H9 (cell line): Measurements from ENCODE around the gene CFH. TPM values are rescaled to one million over a fixed set of nuclear protein-coding genes. Genes with fewer than 3 reads are reported as not detected.

ENCODE experiments used
- DNase-seq: peaks from one replicate; pipeline ENCODE4 v3.0.0-alpha.2; 2017
- H2AFZ ChIP-seq: one replicate; pipeline ENCODE4 v1.6.1; 2013; ENCODE audit warnings: mild to moderate bottlenecking, low read length, control low read depth, moderate library complexity
- H2AK5ac ChIP-seq: 2 replicates; pipeline ENCODE4 v1.6.1; 2013; ENCODE audit warnings: low read length, control low read depth, mixed read lengths; ENCODE audit not compliant: insufficient read length
- H2BK120ac ChIP-seq: one replicate; pipeline ENCODE4 v1.6.1; 2013; ENCODE audit warnings: low read depth, mild to moderate bottlenecking, low read length, control low read depth, inconsistent platforms; ENCODE audit not compliant: poor library complexity, severe bottlenecking
- H2BK12ac ChIP-seq: 2 replicates; pipeline ENCODE4 v1.6.1; 2013; ENCODE audit warnings: low read length, control low read depth, mixed read lengths, low read depth; ENCODE audit not compliant: insufficient read length
- H2BK15ac ChIP-seq: 2 replicates; pipeline ENCODE4 v1.6.1; 2013; ENCODE audit warnings: low read depth, low read length, control low read depth
- H2BK20ac ChIP-seq: one replicate; pipeline ENCODE4 v1.6.1; 2013; ENCODE audit warnings: low read depth, mild to moderate bottlenecking, low read length, control low read depth, inconsistent platforms; ENCODE audit not compliant: poor library complexity, severe bottlenecking
- H2BK5ac ChIP-seq: 2 replicates; pipeline ENCODE4 v1.6.1; 2013; ENCODE audit warnings: low read length, control low read depth, mixed read lengths; ENCODE audit not compliant: insufficient read length
- H3K14ac ChIP-seq: 2 replicates; pipeline ENCODE4 v1.6.1; 2013; ENCODE audit warnings: low read length, control low read depth; ENCODE audit not compliant: insufficient read depth
- H3K18ac ChIP-seq: 2 replicates; pipeline ENCODE4 v1.6.1; 2013; ENCODE audit warnings: low read depth, mild to moderate bottlenecking, mixed read lengths, low read length, control low read depth; ENCODE audit not compliant: insufficient read length
- H3K23ac ChIP-seq: 2 replicates; pipeline ENCODE4 v1.6.1; 2013; ENCODE audit warnings: low read length, control low read depth, mixed read lengths, low read depth; ENCODE audit not compliant: insufficient read length
- H3K23me2 ChIP-seq: 2 replicates; pipeline ENCODE4 v1.6.1; 2013; ENCODE audit warnings: low read depth, mild to moderate bottlenecking, mixed read lengths, low read length, control low read depth; ENCODE audit not compliant: insufficient read length, poor library complexity, severe bottlenecking
- H3K27ac ChIP-seq: 2 replicates; pipeline ENCODE4 v1.5.1; 2013; ENCODE audit warnings: low read length, control low read depth, mixed read lengths, low read depth; ENCODE audit not compliant: insufficient read length
- H3K27me3 ChIP-seq: 2 replicates; pipeline ENCODE4 v1.6.1; 2013; ENCODE audit warnings: low read length, control low read depth, inconsistent platforms; ENCODE audit not compliant: insufficient read depth
- H3K4ac ChIP-seq: 2 replicates; pipeline ENCODE4 v1.6.1; 2013; ENCODE audit warnings: low read depth, mild to moderate bottlenecking, control low read depth, inconsistent platforms, low read length, moderate library complexity
- H3K4me1 ChIP-seq: 2 replicates; pipeline ENCODE4 v1.6.1; 2013; ENCODE audit warnings: low read length, control low read depth, inconsistent platforms; ENCODE audit not compliant: insufficient read depth
- H3K4me2 ChIP-seq: 2 replicates; pipeline ENCODE4 v1.6.1; 2013; ENCODE audit warnings: low read length, control low read depth, mixed read lengths; ENCODE audit not compliant: insufficient read length, insufficient read depth
- H3K56ac ChIP-seq: 2 replicates; pipeline ENCODE4 v1.6.1; 2013; ENCODE audit warnings: low read depth, mild to moderate bottlenecking, mixed read lengths, low read length, control low read depth; ENCODE audit not compliant: insufficient read length
- H3K79me1 ChIP-seq: 2 replicates; pipeline ENCODE4 v1.6.1; 2013; ENCODE audit warnings: low read depth, mild to moderate bottlenecking, moderate library complexity, low read length, control low read depth, inconsistent platforms; ENCODE audit not compliant: insufficient read depth, poor library complexity, severe bottlenecking
- H3K79me2 ChIP-seq: 2 replicates; pipeline ENCODE4 v1.6.1; 2013; ENCODE audit warnings: low read length, control low read depth, inconsistent platforms; ENCODE audit not compliant: insufficient read depth
- H3K9ac ChIP-seq: 2 replicates; pipeline ENCODE4 v1.6.1; 2013; ENCODE audit warnings: low read length, control low read depth, mixed read lengths; ENCODE audit not compliant: insufficient read length; ENCODE audit errors: extremely low read depth
- H3K9me3 ChIP-seq: one replicate; pipeline ENCODE4 v1.6.1; 2013; ENCODE audit warnings: low read depth, low read length, inconsistent platforms; ENCODE audit not compliant: control insufficient read depth
- H3T11ph ChIP-seq: one replicate; pipeline ENCODE4 v1.6.1; 2013; ENCODE audit warnings: mild to moderate bottlenecking, low read length, control low read depth, inconsistent platforms
- H4K20me1 ChIP-seq: one replicate; pipeline ENCODE4 v1.6.1; 2013; ENCODE audit not compliant: control insufficient read depth, insufficient read length, insufficient read depth
- H4K5ac ChIP-seq: 2 replicates; pipeline ENCODE4 v1.6.1; 2013; ENCODE audit warnings: low read depth, mild to moderate bottlenecking, mixed read lengths, low read length, control low read depth; ENCODE audit not compliant: insufficient read length
- H4K8ac ChIP-seq: replicated peaks from 2 replicates; pipeline ENCODE4 v1.6.1; 2013; ENCODE audit warnings: low read length, control low read depth, mixed read lengths, low read depth; ENCODE audit not compliant: insufficient read length
- H4K91ac ChIP-seq: 2 replicates; pipeline ENCODE4 v1.6.1; 2013; ENCODE audit warnings: low read depth, mild to moderate bottlenecking, moderate library complexity, mixed read lengths, low read length, control low read depth; ENCODE audit not compliant: insufficient read length
- H3K27ac Mint-ChIP-seq, 3 experiments: 2 replicates in 2 of 3; 3 replicates in 1 of 3; pipeline ENCODE4 v1.8.0; 2020 to 2021; ENCODE audit warnings: mixed read lengths in 3 of 3, mild to moderate bottlenecking in 1 of 3, moderate library complexity in 1 of 3
- H3K27me3 Mint-ChIP-seq: 2 replicates; pipeline ENCODE4 v1.8.0; 2021; ENCODE audit warnings: low read depth, mild to moderate bottlenecking, moderate library complexity, mixed read lengths
- H3K36me3 Mint-ChIP-seq, 3 experiments: 2 replicates in 2 of 3; 3 replicates in 1 of 3; pipeline ENCODE4 v1.8.0; 2020 to 2021; ENCODE audit warnings: low read depth in 3 of 3, mixed read lengths in 3 of 3; ENCODE audit not compliant: insufficient read depth in 1 of 3
- H3K4me1 Mint-ChIP-seq, 2 experiments: 2 replicates each; pipeline ENCODE4 v1.8.0; 2020; ENCODE audit warnings: mixed read lengths in 2 of 2
- H3K4me3 Mint-ChIP-seq, 2 experiments: 2 replicates in 1 of 2; 3 replicates in 1 of 2; pipeline ENCODE4 v1.8.0; 2020 to 2021; ENCODE audit warnings: mild to moderate bottlenecking in 2 of 2, mixed read lengths in 2 of 2, moderate library complexity in 1 of 2
- H3K9me3 Mint-ChIP-seq, 2 experiments: 2 replicates in 1 of 2; 3 replicates in 1 of 2; pipeline ENCODE4 v1.8.0; 2020; ENCODE audit warnings: mild to moderate bottlenecking in 2 of 2, mixed read lengths in 2 of 2, moderate library complexity in 1 of 2
- WGBS: extraction: QIAGEN DNeasy Blood & Tissue Kit; methylation state at CpG from one replicate; pipeline ENCODE4 v1.1.7; 2013; ENCODE audit warnings: missing lambda C conversion rate, low lambda C conversion rate, mixed read lengths; ENCODE audit not compliant: insufficient read length; ENCODE audit errors: extremely low coverage; 5-methylcytosine and 5-hydroxymethylcytosine counted together
- total RNA-seq: library from RNA; stranded (reverse); gene quantifications from 2 replicates; pipeline ENCODE4 v1.2.1, GENCODE V29; 2021
- TF ChIP-seq, protein P1 (sequence below): fragments of 200-600 bp; sonication (generic); conservative IDR thresholded peaks from 3 replicates; pipeline ENCODE4 v1.8.0; 2021; ENCODE audit warnings: antibody characterized with exemption, mild to moderate bottlenecking

Gene CFH
- total RNA-seq, 1 experiment from 2014 or later, result not detected

DNA sequence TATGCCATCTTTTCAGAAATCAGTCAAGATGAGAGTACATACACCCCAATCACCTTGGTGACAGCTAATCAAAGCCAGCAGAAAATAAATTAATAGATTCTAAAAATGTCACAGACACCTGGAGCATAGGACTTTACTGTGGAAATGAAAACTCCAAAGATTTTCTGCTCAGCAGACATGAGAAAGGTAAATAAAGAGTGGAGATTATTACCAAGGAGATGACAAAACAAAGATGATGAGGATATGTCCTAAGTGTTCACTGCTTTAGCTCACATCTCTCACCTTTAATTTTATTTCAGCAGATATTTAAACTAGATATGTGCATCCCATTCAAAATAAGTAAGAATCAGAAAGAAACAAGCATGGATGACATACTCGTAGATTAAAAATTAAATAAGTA, 28.8 kb upstream of the CFH start:
- Mint-ChIP-seq H3K36me3 (peaks cover 0 to 3% (median 0%) of the 10 kb centered on the region in 3 experiments; a peak in 2 of 7 replicates), H3K4me1 (peaks cover 0 to 3% of the 10 kb centered on the region in 2 experiments; a peak in 1 of 4 replicates), H3K9me3 (peaks cover 2 to 3% of the 10 kb centered on the region in 2 experiments; a peak in 3 of 5 replicates), H3K27me3 (no peaks in the 10 kb centered on the region), H3K4me3 (no peak overlapping the region), H3K27ac (no peak overlapping the region)
- H3K4me1 ChIP-seq, result no peaks in the 10 kb centered on the region
- H3K4ac ChIP-seq, result no peak overlapping the region
- no peaks in the 10 kb centered on the region for H3K79me1 ChIP-seq
- H2BK120ac ChIP-seq, result no peak overlapping the region
- no peak overlapping the region for H3K4me2 ChIP-seq
- H2AK5ac ChIP-seq, result no peak overlapping the region
- no peak overlapping the region for H4K5ac ChIP-seq
- TF ChIP-seq, protein P1, sequence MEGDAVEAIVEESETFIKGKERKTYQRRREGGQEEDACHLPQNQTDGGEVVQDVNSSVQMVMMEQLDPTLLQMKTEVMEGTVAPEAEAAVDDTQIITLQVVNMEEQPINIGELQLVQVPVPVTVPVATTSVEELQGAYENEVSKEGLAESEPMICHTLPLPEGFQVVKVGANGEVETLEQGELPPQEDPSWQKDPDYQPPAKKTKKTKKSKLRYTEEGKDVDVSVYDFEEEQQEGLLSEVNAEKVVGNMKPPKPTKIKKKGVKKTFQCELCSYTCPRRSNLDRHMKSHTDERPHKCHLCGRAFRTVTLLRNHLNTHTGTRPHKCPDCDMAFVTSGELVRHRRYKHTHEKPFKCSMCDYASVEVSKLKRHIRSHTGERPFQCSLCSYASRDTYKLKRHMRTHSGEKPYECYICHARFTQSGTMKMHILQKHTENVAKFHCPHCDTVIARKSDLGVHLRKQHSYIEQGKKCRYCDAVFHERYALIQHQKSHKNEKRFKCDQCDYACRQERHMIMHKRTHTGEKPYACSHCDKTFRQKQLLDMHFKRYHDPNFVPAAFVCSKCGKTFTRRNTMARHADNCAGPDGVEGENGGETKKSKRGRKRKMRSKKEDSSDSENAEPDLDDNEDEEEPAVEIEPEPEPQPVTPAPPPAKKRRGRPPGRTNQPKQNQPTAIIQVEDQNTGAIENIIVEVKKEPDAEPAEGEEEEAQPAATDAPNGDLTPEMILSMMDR, result no peak
- no peak overlapping the region for H2BK20ac ChIP-seq
- no peak overlapping the region for H2BK15ac ChIP-seq
- H2AFZ ChIP-seq, result no peak overlapping the region
- no CpG with 5 or more reads among the region's 1 CpG for WGBS
- H4K91ac ChIP-seq, result no peak overlapping the region
- no peaks in the 10 kb centered on the region for H4K20me1 ChIP-seq
- H3K56ac ChIP-seq, result no peak overlapping the region
- no peaks in the 10 kb centered on the region for H3K23me2 ChIP-seq
- H3K14ac ChIP-seq, result no peak overlapping the region
- no peak overlapping the region for H3K23ac ChIP-seq
- no peaks in the 10 kb centered on the region for H3K79me2 ChIP-seq
- no peaks in the 10 kb centered on the region for H3K9me3 ChIP-seq
- no peak for DNase-seq
- H4K8ac ChIP-seq, result no peak overlapping the region
- no peak overlapping the region for H2BK5ac ChIP-seq
- H3K9ac ChIP-seq, result no peak overlapping the region
- no peak overlapping the region for H3K18ac ChIP-seq
- no peak overlapping the region for H3T11ph ChIP-seq
- no peak overlapping the region for H3K27ac ChIP-seq
- H2BK12ac ChIP-seq, result no peak overlapping the region
- no peaks in the 10 kb centered on the region for H3K27me3 ChIP-seq
